ENCODE measurements around the gene ALDH1A3. TPM values are rescaled to one million over a fixed set of nuclear protein-coding genes. Genes with fewer than 3 reads are reported as not detected.
A peak's percentile ranks its signal among the peaks of the same experiment; 100 is the strongest.

ALDH1A3 gene
- polyA plus RNA-seq, 2 donors = 9.3 to 32.8 TPM

DNA sequence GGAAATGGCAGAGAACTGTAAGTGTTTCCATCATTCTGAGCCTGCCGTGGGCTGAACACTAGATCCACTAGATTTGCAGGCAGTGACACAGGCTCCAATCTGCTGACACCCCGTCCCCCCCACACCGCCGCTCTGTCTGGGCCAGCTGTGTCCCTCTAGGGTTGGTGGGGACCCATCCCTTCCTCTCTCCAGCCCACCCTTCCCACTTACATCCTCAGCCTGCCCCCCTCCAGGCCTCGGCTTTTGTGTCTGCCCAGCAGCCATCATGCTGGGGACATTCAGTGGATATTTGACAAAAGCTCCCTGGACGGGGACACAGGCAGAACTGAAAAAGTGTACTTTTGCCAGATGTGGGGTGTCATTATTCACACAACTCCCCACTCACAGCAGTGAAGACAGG lies 28.8 kb downstream of the ALDH1A3 start:
- no peaks in the 10 kb centered on the region for H3K4me1 ChIP-seq (ENCODE audit: control insufficient read depth in 2 of 2, insufficient read depth in 2 of 2, low read length in 1 of 2)
- no peaks in the 10 kb centered on the region for H3K9me3 ChIP-seq (ENCODE audit: control insufficient read depth in 2 of 2, insufficient read depth in 1 of 2, low read depth in 1 of 2, low read length in 1 of 2)
- no peak overlapping the region for H3K27ac ChIP-seq (ENCODE audit: low read depth in 2 of 2, low read length in 1 of 2)
- no peaks in the 10 kb centered on the region for H3K27me3 ChIP-seq (ENCODE audit: control insufficient read depth in 1 of 2, insufficient read depth in 2 of 2, low read length in 2 of 2)
- WGBS, 2 donors = 81 to 85% methylated on average over 6 of the region's 6 CpGs
- peaks cover 0 to 3% of the 10 kb centered on the region in 2 donors for H3K36me3 ChIP-seq (ENCODE audit: control insufficient read depth in 2 of 2, insufficient read depth in 2 of 2, low read length in 1 of 2)
- no peak overlapping the region for H3K4me3 ChIP-seq (ENCODE audit: low read depth in 1 of 2, low read length in 2 of 2)

DNA sequence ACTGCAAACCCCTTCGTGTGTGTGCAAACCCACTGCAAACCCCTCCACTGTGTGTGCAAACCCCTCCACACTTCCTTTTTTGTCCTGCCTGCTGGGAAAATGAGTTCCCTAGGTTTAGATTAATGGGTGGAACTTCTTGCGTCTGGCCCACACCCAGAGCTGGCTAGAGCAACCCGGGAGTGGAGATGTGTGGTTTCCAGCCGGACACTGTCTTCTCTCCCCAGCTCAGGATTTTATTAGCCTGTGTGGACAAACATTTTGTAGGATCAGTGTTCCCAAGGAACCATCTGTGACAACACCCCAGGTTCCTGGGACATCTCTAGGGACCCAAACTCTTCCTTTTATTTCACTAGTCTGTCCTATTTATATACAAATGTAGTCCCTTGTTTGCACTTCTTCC lies 29.9 kb downstream of the ALDH1A3 start:
- H3K4me1 ChIP-seq (ENCODE audit: control insufficient read depth in 2 of 2, insufficient read depth in 2 of 2, low read length in 1 of 2) = no peaks in the 10 kb centered on the region
- WGBS, 2 donors = 69 to 72% methylated on average over 4 of the region's 4 CpGs
- H3K9me3 ChIP-seq (ENCODE audit: control insufficient read depth in 2 of 2, insufficient read depth in 1 of 2, low read depth in 1 of 2, low read length in 1 of 2) = no peaks in the 10 kb centered on the region
- peaks cover 0 to 3% of the 10 kb centered on the region in 2 donors for H3K36me3 ChIP-seq (ENCODE audit: control insufficient read depth in 2 of 2, insufficient read depth in 2 of 2, low read length in 1 of 2)
- no peak overlapping the region for H3K4me3 ChIP-seq (ENCODE audit: low read depth in 1 of 2, low read length in 2 of 2)
- H3K27me3 ChIP-seq (ENCODE audit: control insufficient read depth in 1 of 2, insufficient read depth in 2 of 2, low read length in 2 of 2) = no peaks in the 10 kb centered on the region
- H3K27ac ChIP-seq (ENCODE audit: low read depth in 2 of 2, low read length in 1 of 2) = no peak overlapping the region

DNA sequence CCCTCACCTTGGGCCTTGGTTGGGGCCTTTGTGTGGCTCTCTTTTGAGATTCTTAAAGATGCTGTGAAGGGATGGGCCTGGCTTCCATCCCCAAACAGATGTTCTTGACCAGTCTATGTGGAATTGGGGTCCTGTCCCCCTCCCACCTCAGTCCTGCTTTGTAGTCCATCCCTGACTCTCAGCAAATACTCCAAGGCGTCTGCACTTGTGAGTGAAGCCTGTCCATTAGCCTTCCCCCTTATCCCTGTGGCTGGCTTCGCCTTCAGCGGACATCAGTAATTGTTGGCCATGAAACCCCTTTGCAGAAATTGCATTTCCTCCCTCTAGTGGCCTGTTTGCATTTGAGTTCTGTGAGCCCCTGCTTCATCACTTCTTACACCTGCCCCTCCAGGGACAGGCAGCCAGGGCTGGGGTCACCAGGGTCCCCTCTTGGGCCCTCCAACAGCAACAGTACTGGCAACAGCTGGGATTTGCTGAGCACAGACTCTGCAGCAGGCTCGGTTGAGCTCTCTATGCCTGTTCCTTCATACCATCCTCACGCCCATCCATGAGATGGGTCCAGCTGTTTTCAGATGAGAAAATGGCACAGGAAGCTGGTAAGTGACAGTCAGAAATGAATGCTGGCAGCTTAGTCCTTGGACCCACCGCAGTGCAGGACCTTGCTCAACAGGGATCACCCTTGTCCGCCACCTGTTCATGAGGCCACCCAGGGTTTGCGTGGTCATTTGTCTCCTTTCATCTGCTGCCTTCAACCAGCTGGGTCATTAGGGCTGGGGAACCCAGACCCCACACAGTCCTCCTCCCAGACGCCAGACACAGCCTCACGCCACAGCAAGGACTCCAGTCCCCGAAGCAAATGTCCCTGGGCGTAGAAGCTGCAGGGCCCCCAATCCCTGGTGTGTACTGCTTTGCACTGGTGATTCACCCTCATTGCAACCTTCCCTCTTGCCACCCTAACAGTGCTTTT lies 30.6 kb downstream of the ALDH1A3 start:
- Histone ChIP-seq H3K4me1 (ENCODE audit: control insufficient read depth in 2 of 2, insufficient read depth in 2 of 2, low read length in 1 of 2) (no peaks in the 10 kb centered on the region), H3K27me3 (ENCODE audit: control insufficient read depth in 1 of 2, insufficient read depth in 2 of 2, low read length in 2 of 2) (no peaks in the 10 kb centered on the region), H3K36me3 (ENCODE audit: control insufficient read depth in 2 of 2, insufficient read depth in 2 of 2, low read length in 1 of 2) (peaks cover 0 to 3% of the 10 kb centered on the region in 2 donors), H3K9me3 (ENCODE audit: control insufficient read depth in 2 of 2, insufficient read depth in 1 of 2, low read depth in 1 of 2, low read length in 1 of 2) (no peaks in the 10 kb centered on the region), H3K4me3 (ENCODE audit: low read depth in 1 of 2, low read length in 2 of 2) (no peak overlapping the region), H3K27ac (ENCODE audit: low read depth in 2 of 2, low read length in 1 of 2) (no peak overlapping the region)
- WGBS, 2 donors = 78 to 86% methylated on average over 12 of the region's 12 CpGs

DNA sequence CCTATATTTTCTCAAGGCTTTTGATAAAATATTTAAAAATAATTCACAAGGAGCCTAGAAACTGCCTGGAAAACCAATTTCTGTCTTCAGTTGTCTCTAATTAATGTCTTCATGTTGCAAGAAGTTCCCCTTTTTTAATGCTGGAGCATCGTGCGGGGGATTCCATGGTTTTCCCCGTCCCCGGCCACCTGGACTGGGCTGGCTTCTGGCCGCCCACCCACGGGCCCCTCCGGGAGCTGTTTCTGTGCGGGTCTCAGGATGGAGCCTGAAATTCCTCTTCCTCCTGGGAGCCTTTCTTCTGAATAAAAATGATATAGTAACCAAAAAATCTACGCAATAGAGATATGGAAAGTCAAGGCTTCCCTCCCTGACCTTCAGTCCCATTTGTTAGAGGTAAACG lies 31.5 kb downstream of the ALDH1A3 start:
- H3K27ac ChIP-seq (ENCODE audit: low read depth in 2 of 2, low read length in 1 of 2) = no peak overlapping the region
- no peaks in the 10 kb centered on the region for H3K27me3 ChIP-seq (ENCODE audit: control insufficient read depth in 1 of 2, insufficient read depth in 2 of 2, low read length in 2 of 2)
- no peaks in the 10 kb centered on the region for H3K9me3 ChIP-seq (ENCODE audit: control insufficient read depth in 2 of 2, insufficient read depth in 1 of 2, low read depth in 1 of 2, low read length in 1 of 2)
- H3K36me3 ChIP-seq (ENCODE audit: control insufficient read depth in 2 of 2, insufficient read depth in 2 of 2, low read length in 1 of 2) = peaks cover 0 to 3% of the 10 kb centered on the region in 2 donors
- WGBS, 2 donors = 84 to 86% methylated on average over 10 of the region's 10 CpGs
- H3K4me1 ChIP-seq (ENCODE audit: control insufficient read depth in 2 of 2, insufficient read depth in 2 of 2, low read length in 1 of 2) = no peaks in the 10 kb centered on the region
- H3K4me3 ChIP-seq (ENCODE audit: low read depth in 1 of 2, low read length in 2 of 2) = no peak overlapping the region

DNA sequence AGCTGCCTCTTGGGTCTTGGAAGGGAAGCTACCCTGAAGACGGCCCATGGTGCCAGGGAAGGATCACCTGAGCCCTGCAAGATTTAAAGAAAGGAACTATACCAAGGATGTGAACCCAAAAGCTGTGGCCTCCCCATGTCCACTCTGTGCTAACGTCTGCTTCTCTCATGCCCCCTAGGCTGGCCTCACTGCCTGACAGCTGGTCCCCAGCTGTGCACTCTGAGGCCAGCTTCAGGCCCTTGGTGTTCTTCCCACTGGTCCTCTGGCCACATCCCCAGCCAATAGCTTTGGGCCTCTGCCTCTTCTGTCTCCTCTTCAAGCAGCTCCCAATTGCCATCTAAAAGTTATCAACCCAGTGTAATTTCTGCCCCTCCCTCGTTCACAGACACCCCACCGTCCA lies 34.3 kb downstream of the ALDH1A3 start:
- no peaks in the 10 kb centered on the region for H3K36me3 ChIP-seq (ENCODE audit: control insufficient read depth in 2 of 2, insufficient read depth in 2 of 2, low read length in 1 of 2)
- H3K4me1 ChIP-seq (ENCODE audit: control insufficient read depth in 2 of 2, insufficient read depth in 2 of 2, low read length in 1 of 2) = peaks cover 0 to 3% of the 10 kb centered on the region in 2 donors
- WGBS, 2 donors = 77 to 83% methylated on average over 4 of the region's 4 CpGs
- no peak overlapping the region for H3K4me3 ChIP-seq (ENCODE audit: low read depth in 1 of 2, low read length in 2 of 2)
- H3K9me3 ChIP-seq (ENCODE audit: control insufficient read depth in 2 of 2, insufficient read depth in 1 of 2, low read depth in 1 of 2, low read length in 1 of 2) = no peaks in the 10 kb centered on the region
- H3K27ac ChIP-seq (ENCODE audit: low read depth in 2 of 2, low read length in 1 of 2) = no peak overlapping the region
- H3K27me3 ChIP-seq (ENCODE audit: control insufficient read depth in 1 of 2, insufficient read depth in 2 of 2, low read length in 2 of 2) = no peaks in the 10 kb centered on the region

DNA sequence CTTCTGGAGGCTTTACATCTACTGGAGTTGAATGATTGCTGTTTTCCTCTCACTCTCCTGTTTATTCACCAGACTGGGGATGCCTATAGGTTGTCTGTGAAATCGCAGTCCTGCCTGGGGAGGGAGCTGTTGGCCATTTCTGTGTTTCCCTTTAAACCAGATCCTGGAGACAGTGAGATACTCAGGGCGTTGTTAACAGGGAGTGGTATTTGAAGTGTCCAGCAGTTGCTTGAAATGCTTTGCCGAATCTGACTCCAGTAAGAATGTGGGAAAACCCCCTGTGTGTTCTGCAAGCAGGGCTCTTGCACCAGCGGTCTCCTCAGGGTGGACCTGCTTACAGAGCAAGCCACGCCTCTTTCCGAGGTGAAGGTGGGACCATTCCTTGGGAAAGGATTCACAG lies 35.2 kb downstream of the ALDH1A3 start:
- H3K4me1 ChIP-seq (ENCODE audit: control insufficient read depth in 2 of 2, insufficient read depth in 2 of 2, low read length in 1 of 2) = peaks cover 0 to 5% of the 10 kb centered on the region in 2 donors
- no peak overlapping the region for H3K27ac ChIP-seq (ENCODE audit: low read depth in 2 of 2, low read length in 1 of 2)
- H3K4me3 ChIP-seq (ENCODE audit: low read depth in 1 of 2, low read length in 2 of 2) = no peak overlapping the region
- H3K9me3 ChIP-seq (ENCODE audit: control insufficient read depth in 2 of 2, insufficient read depth in 1 of 2, low read depth in 1 of 2, low read length in 1 of 2) = no peaks in the 10 kb centered on the region
- 76 to 77% methylated on average over 6 of the region's 6 CpGs for WGBS, 2 donors
- no peaks in the 10 kb centered on the region for H3K36me3 ChIP-seq (ENCODE audit: control insufficient read depth in 2 of 2, insufficient read depth in 2 of 2, low read length in 1 of 2)
- H3K27me3 ChIP-seq (ENCODE audit: control insufficient read depth in 1 of 2, insufficient read depth in 2 of 2, low read length in 2 of 2) = no peaks in the 10 kb centered on the region

DNA sequence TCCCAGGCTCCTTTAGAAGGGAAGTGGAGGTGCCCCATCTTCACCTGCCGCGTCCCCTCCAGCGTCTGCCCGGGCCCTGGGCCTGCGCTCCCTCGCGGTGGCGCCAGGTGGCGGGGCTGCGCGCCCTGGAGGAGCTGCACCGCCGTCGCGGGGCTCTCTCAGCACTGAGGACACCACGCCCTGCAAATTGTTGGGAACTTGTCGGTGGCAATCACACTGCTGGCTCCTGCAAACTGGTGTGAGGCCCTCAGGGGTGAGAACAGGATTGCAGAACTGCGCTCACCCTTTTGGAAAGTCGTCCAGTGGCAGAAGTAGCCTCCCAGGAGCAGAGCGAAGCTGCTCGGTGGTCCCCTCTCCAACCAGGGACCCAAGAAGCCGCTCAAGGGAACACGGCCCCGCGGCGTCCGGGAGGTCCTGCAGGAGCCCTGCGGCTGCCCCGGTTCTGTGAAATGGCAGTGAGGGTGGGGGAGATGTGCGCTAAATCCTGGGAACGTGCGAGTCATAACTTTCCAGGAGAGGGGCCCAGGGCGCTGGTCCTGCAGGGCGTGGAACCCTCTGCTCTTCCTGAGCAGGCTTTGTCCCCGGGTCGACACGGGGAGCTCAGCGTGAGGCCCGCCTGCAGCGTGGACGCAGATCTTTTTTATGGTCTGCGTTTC lies 38.5 kb downstream of the ALDH1A3 start:
- WGBS, 2 donors = 1 to 2% methylated on average over 42 of the region's 42 CpGs
- H3K27me3 ChIP-seq (ENCODE audit: control insufficient read depth in 1 of 2, insufficient read depth in 2 of 2, low read length in 2 of 2) = no peaks in the 10 kb centered on the region
- no peaks in the 10 kb centered on the region for H3K9me3 ChIP-seq (ENCODE audit: control insufficient read depth in 2 of 2, insufficient read depth in 1 of 2, low read depth in 1 of 2, low read length in 1 of 2)
- H3K4me3 ChIP-seq (ENCODE audit: low read depth in 1 of 2, low read length in 2 of 2) = peak overlapping the region; percentile 71 to 78
- peak overlapping the region; percentile 60 to 73 for H3K27ac ChIP-seq (ENCODE audit: low read depth in 2 of 2, low read length in 1 of 2)
- peaks cover 0 to 8% of the 10 kb centered on the region in 2 donors for H3K4me1 ChIP-seq (ENCODE audit: control insufficient read depth in 2 of 2, insufficient read depth in 2 of 2, low read length in 1 of 2)
- H3K36me3 ChIP-seq (ENCODE audit: control insufficient read depth in 2 of 2, insufficient read depth in 2 of 2, low read length in 1 of 2) = no peaks in the 10 kb centered on the region

DNA sequence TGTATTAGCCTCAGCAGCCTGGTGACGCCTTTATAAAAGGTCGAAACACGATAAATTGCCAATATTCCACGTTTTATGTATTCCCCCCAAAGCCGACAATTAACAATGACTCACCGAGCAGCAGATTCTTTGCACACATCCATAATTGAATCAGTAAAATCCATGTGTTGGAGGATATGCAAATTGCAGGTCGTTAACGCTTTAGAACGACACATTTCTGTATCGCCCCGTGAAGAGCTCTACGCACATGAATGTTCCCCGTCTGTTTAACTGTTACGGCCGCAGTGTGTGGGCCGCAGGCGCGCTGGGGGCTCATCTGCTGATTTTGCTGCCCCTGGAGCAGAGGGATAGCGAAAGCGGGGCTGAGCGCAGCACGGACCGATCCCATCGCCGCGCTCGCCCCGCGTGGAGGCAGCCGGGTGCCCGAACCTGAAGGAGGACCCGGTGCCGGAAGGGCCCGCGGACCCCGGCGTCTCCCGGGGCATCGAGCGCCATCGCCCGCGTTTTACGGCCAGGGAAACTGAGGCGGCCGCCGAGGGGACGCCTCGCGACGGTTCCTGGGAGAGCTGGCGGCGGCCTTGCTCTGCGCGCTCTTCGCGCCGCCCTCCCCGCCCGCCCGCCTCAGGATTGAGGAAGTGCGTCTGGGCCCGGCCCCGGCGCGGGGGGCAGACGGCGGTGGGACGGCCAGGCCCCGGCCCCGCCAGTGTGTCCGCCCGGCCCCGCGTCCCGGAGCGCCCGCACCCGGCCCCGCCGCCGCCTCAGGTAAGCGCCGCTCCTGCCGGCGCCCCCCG lies 39.3 kb downstream of the ALDH1A3 start, which contains the start of gene LRRK1:
LRRK1 (plus strand) TSS at position 668 of the 791 bp plus-strand sequence. CDS start 5,276 bp downstream, outside the sequence.
- H3K4me1 ChIP-seq (ENCODE audit: control insufficient read depth in 2 of 2, insufficient read depth in 2 of 2, low read length in 1 of 2) = peaks cover 0 to 8% of the 10 kb centered on the region in 2 donors
- H3K4me3 ChIP-seq (ENCODE audit: low read depth in 1 of 2, low read length in 2 of 2) = peak within 1 kb of the TSS; percentile 71 to 78
- 1% methylated on average over 68 to 87 of the region's 87 CpGs for WGBS, 2 donors
- H3K27ac ChIP-seq (ENCODE audit: low read depth in 2 of 2, low read length in 1 of 2) = peak within 1 kb of the TSS; percentile 60 to 84
- H3K36me3 ChIP-seq (ENCODE audit: control insufficient read depth in 2 of 2, insufficient read depth in 2 of 2, low read length in 1 of 2) = no peaks in the 10 kb centered on the region
- no peaks in the 10 kb centered on the region for H3K27me3 ChIP-seq (ENCODE audit: control insufficient read depth in 1 of 2, insufficient read depth in 2 of 2, low read length in 2 of 2)
- no peaks in the 10 kb centered on the region for H3K9me3 ChIP-seq (ENCODE audit: control insufficient read depth in 2 of 2, insufficient read depth in 1 of 2, low read depth in 1 of 2, low read length in 1 of 2)
